Measurements from ENCODE around the gene KIAA0825.

Gene KIAA0825

GRCh38 chr5:94467346-94467953 is 151.0 kb downstream of the KIAA0825 start:
- CTCF ChIA-PET: no interaction called here
- no peak overlapping the region for H3K4me3 Mint-ChIP-seq
- H3K36me3 Mint-ChIP-seq: no peaks in the 10 kb centered on the region
- no peaks in the 10 kb centered on the region for H3K27me3 Mint-ChIP-seq
- no peak for DNase-seq
- no peaks in the 10 kb centered on the region for H3K9me3 Mint-ChIP-seq
- H3K4me1 Mint-ChIP-seq: no peaks in the 10 kb centered on the region
- H3K27ac Mint-ChIP-seq: no peak overlapping the region

GRCh38 chr5:94463739-94464138 is 154.7 kb downstream of the KIAA0825 start:
- no peaks in the 10 kb centered on the region for H3K27me3 Mint-ChIP-seq
- H3K27ac Mint-ChIP-seq: no peak overlapping the region
- H3K4me3 Mint-ChIP-seq: no peak overlapping the region
- H3K36me3 Mint-ChIP-seq: no peaks in the 10 kb centered on the region
- H3K4me1 Mint-ChIP-seq: no peaks in the 10 kb centered on the region
- no peak for DNase-seq
- H3K9me3 Mint-ChIP-seq: no peaks in the 10 kb centered on the region
- CTCF ChIA-PET: no interaction called here

- Mint-ChIP-seq H3K9me3 (no peaks in the 10 kb centered on the region), H3K27me3 (no peaks in the 10 kb centered on the region), H3K4me3 (no peak overlapping the region), H3K4me1 (no peaks in the 10 kb centered on the region), H3K36me3 (no peaks in the 10 kb centered on the region), H3K27ac (no peak overlapping the region)
- no peak for DNase-seq
- CTCF ChIA-PET: no interaction called here
Observed at GRCh38 chr5:94461131-94461530, 157.3 kb downstream of the KIAA0825 start.

- no peaks in the 10 kb centered on the region for H3K9me3 Mint-ChIP-seq
- no peak for DNase-seq
- H3K27me3 Mint-ChIP-seq: no peaks in the 10 kb centered on the region
- H3K4me3 Mint-ChIP-seq: no peak overlapping the region
- H3K36me3 Mint-ChIP-seq: no peaks in the 10 kb centered on the region
- no peak overlapping the region for H3K27ac Mint-ChIP-seq
- CTCF ChIA-PET: no interaction called here
- no peaks in the 10 kb centered on the region for H3K4me1 Mint-ChIP-seq
Observed at GRCh38 chr5:94459915-94460314, 158.5 kb downstream of the KIAA0825 start.

- no peak overlapping the region for H3K4me3 Mint-ChIP-seq
- H3K27me3 Mint-ChIP-seq: no peaks in the 10 kb centered on the region
- no peak overlapping the region for H3K27ac Mint-ChIP-seq
- DNase-seq: no peak
- CTCF ChIA-PET: no interaction called here
- H3K36me3 Mint-ChIP-seq: no peaks in the 10 kb centered on the region
- H3K9me3 Mint-ChIP-seq: no peaks in the 10 kb centered on the region
- no peaks in the 10 kb centered on the region for H3K4me1 Mint-ChIP-seq
Observed at GRCh38 chr5:94457788-94458187, 160.6 kb downstream of the KIAA0825 start.

- CTCF ChIA-PET: no interaction called here
Observed at GRCh38 chr5:94445726-94446125, 172.7 kb downstream of the KIAA0825 start.

GRCh38 chr5:94442991-94443390 is 175.4 kb downstream of the KIAA0825 start:
- H3K4me3 Mint-ChIP-seq: no peak overlapping the region
- no peaks in the 10 kb centered on the region for H3K4me1 Mint-ChIP-seq
- no peaks in the 10 kb centered on the region for H3K36me3 Mint-ChIP-seq
- H3K27ac Mint-ChIP-seq: no peak overlapping the region
- H3K9me3 Mint-ChIP-seq: no peaks in the 10 kb centered on the region
- no peaks in the 10 kb centered on the region for H3K27me3 Mint-ChIP-seq
- DNase-seq: no peak
- CTCF ChIA-PET: interaction anchor here (0.5 to 0.8 kb wide), 2 partner anchors 25 to 313 kb away, joined by 3 to 5 read pairs; no protein-coding TSS in a partner anchor

More at GRCh38 chr5:94445726-94446125, 172.7 kb downstream of the KIAA0825 start:
- Mint-ChIP-seq H3K4me1 (no peaks in the 10 kb centered on the region), H3K4me3 (no peak overlapping the region), H3K27ac (no peak overlapping the region), H3K27me3 (no peaks in the 10 kb centered on the region), H3K36me3 (no peaks in the 10 kb centered on the region), H3K9me3 (no peaks in the 10 kb centered on the region)
- DNase-seq: no peak

GRCh38 chr5:94442076-94442475 is 176.3 kb downstream of the KIAA0825 start:
- H3K4me1 Mint-ChIP-seq: no peaks in the 10 kb centered on the region
- no peaks in the 10 kb centered on the region for H3K9me3 Mint-ChIP-seq
- no peaks in the 10 kb centered on the region for H3K27me3 Mint-ChIP-seq
- H3K27ac Mint-ChIP-seq: no peak overlapping the region
- H3K4me3 Mint-ChIP-seq: no peak overlapping the region
- CTCF ChIA-PET: interaction anchor here (0.6 kb wide), 1 partner anchor 177 kb away, joined by 3 read pairs; no protein-coding TSS in a partner anchor
- no peaks in the 10 kb centered on the region for H3K36me3 Mint-ChIP-seq
- DNase-seq: no peak

GRCh38 chr5:94440015-94440414 is 178.4 kb downstream of the KIAA0825 start:
- H3K36me3 Mint-ChIP-seq: no peaks in the 10 kb centered on the region
- CTCF ChIA-PET: interaction anchor here (0.6 kb wide), 1 partner anchor 629 kb away, joined by 3 read pairs; no protein-coding TSS in a partner anchor
- no peak overlapping the region for H3K27ac Mint-ChIP-seq
- DNase-seq: no peak
- H3K4me1 Mint-ChIP-seq: no peaks in the 10 kb centered on the region
- H3K4me3 Mint-ChIP-seq: no peak overlapping the region
- no peaks in the 10 kb centered on the region for H3K27me3 Mint-ChIP-seq
- H3K9me3 Mint-ChIP-seq: no peaks in the 10 kb centered on the region

- Mint-ChIP-seq H3K4me1 (no peaks in the 10 kb centered on the region), H3K9me3 (no peaks in the 10 kb centered on the region), H3K4me3 (no peak overlapping the region), H3K36me3 (no peaks in the 10 kb centered on the region), H3K27me3 (no peaks in the 10 kb centered on the region), H3K27ac (no peak overlapping the region)
- CTCF ChIA-PET: no interaction called here
- DNase-seq: no peak
Observed at GRCh38 chr5:94433397-94434163, 184.8 kb downstream of the KIAA0825 start.

- no peak overlapping the region for H3K27ac Mint-ChIP-seq
- no peaks in the 10 kb centered on the region for H3K4me1 Mint-ChIP-seq
- CTCF ChIA-PET: no interaction called here
- no peaks in the 10 kb centered on the region for H3K36me3 Mint-ChIP-seq
- no peak for DNase-seq
- no peak overlapping the region for H3K4me3 Mint-ChIP-seq
- H3K9me3 Mint-ChIP-seq: no peaks in the 10 kb centered on the region
- no peaks in the 10 kb centered on the region for H3K27me3 Mint-ChIP-seq
Observed at GRCh38 chr5:94432499-94432898, 185.9 kb downstream of the KIAA0825 start.

- H3K27ac Mint-ChIP-seq: no peak overlapping the region
- no peaks in the 10 kb centered on the region for H3K27me3 Mint-ChIP-seq
- no peak overlapping the region for H3K4me3 Mint-ChIP-seq
- CTCF ChIA-PET: no interaction called here
- DNase-seq: no peak
- no peaks in the 10 kb centered on the region for H3K36me3 Mint-ChIP-seq
- H3K9me3 Mint-ChIP-seq: no peaks in the 10 kb centered on the region
- no peaks in the 10 kb centered on the region for H3K4me1 Mint-ChIP-seq
Observed at GRCh38 chr5:94431696-94432095, 186.7 kb downstream of the KIAA0825 start.

- Mint-ChIP-seq H3K4me3 (no peak overlapping the region), H3K27me3 (no peaks in the 10 kb centered on the region), H3K27ac (no peak overlapping the region), H3K4me1 (no peaks in the 10 kb centered on the region), H3K36me3 (no peaks in the 10 kb centered on the region), H3K9me3 (no peaks in the 10 kb centered on the region)
- CTCF ChIA-PET: no interaction called here
- no peak for DNase-seq
Observed at GRCh38 chr5:94429566-94429965, 188.8 kb downstream of the KIAA0825 start.

- Mint-ChIP-seq H3K27ac (no peak overlapping the region), H3K4me3 (no peak overlapping the region)
- CTCF ChIA-PET: no interaction called here
Observed at GRCh38 chr5:94425396-94425795, 193.0 kb downstream of the KIAA0825 start.

GRCh38 chr5:94423411-94423810 is 195.0 kb downstream of the KIAA0825 start:
- Mint-ChIP-seq H3K36me3 (no peaks in the 10 kb centered on the region), H3K27me3 (no peaks in the 10 kb centered on the region), H3K4me1 (no peaks in the 10 kb centered on the region), H3K4me3 (no peak overlapping the region), H3K9me3 (no peaks in the 10 kb centered on the region), H3K27ac (no peak overlapping the region)
- DNase-seq: no peak
- CTCF ChIA-PET: no interaction called here

More at GRCh38 chr5:94425396-94425795, 193.0 kb downstream of the KIAA0825 start:
- DNase-seq: no peak
- Mint-ChIP-seq H3K9me3 (no peaks in the 10 kb centered on the region), H3K27me3 (no peaks in the 10 kb centered on the region), H3K4me1 (no peaks in the 10 kb centered on the region), H3K36me3 (no peaks in the 10 kb centered on the region)

Data from activated naive CD4-positive, alpha-beta T cell treated with anti-CD3 and anti-CD28 coated beads, Interleukin-2, amount 10 ng/mL, durations not matched to agents 7 days and 5 days (primary cell).